ENCODE measurements around the gene PGAM4.
"Not testable (repeated sequence)": the region's sequence is repeated elsewhere in the genome, so short reads cannot be mapped to it uniquely, and the experiment has no call there.

The PGAM4 gene

DNA sequence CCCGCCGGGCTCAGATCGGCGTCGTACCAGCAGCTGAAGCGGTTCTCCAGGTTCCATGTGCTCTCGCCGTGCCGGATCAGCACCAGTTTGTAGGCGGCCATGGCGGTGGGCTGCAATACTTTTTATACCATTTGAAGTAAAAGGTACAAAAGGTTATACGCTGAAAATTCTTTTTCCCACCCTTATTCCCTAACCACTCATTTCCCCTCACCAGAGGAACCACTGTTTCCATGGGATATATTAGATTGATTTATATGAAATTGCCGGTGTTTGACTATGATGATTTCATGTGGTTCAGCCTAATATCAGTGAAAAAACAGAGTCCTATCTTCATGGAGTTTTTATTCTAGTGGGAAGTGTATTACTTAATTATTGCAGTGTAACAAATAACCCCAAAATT is at the start of gene PGAM4:
PGAM4 (minus strand) TSS at position 101 of the 400 bp plus-strand sequence; CDS start at position 101, 0 bp downstream.
- no peak for DNase-seq (ENCODE audit: low read depth in 3 of 3)

DNA sequence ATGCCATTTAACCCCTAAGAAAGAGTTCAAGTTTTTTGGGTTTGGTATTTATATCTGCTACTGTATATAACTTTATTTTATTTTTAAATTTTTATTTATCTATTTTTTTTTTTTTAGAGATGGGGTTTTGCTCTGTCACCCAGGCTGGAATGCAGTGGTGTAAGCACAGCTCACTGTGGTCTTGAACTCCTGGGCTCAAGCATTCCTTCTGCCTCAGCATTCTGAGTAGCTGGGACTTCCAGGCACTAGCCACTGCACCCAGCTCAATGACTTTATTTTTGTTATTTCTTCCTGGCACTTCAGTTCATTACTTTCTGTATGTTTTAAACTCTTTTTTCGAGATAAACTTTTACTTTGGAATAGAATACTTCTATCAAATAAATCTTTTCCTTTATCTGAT is 42.4 kb upstream of the PGAM4 start:
- no peak for DNase-seq (ENCODE audit: low read depth in 3 of 3)

DNA sequence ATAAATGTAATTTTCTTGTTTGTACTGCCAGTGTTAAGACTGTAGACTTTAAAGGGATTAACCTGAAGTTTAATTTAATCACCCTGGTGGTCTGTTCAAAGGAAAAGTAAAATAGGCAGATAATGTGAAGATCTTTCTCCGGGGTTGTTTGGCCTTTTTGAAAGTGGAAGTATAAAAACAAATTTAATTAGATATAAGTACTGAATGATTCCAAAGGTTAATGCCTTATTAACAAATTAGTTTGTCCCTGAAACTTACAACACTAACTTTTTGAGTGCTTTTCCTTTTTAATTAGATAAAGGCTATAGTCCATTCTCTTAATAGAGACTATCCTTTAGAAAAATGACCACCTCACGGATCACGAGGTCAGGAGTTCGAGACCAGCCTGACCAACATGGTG is 10.4 kb upstream of the PGAM4 start:
- no peak for DNase-seq (ENCODE audit: low read depth in 3 of 3)

DNA sequence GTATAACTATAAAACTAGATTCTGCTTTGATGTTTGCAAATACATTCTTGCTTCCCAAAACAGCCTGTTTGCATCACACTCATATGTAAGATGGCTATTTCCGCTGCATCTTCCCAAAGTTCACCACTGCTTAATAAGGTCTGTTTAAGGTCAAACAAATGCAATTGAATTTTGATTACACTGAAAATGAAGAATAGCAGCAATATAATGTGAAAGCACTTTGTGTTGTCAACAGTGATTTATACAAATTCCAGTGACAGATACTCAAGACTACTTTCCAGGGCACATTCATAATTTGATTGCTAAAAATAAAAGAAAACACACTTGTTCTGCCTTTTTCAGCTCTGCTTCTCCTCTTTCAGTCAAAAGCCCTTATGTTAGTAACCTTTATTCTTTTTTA is 8.1 kb upstream of the PGAM4 start:
- no peak for DNase-seq (ENCODE audit: low read depth in 3 of 3)

DNA sequence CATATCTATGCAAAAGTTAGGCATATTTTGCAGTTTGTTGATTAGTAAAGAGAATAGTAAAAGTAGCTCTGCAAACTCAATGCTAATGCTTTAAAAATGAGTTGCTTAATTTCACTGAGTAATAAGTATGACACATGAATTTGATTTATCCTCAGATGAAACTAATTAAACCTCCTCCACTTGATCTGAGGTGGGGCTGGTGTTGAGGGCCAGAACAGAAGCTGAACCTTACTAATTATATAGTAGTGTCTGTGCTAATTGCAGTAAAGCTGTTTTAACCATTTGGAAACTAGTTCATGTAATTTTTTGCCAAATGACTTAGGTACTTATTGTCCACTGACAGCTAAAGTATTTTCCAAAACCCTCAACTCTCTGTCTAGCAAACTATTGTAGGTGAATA is 7.7 kb upstream of the PGAM4 start:
- DNase-seq (ENCODE audit: low read depth in 3 of 3): no peak

DNA sequence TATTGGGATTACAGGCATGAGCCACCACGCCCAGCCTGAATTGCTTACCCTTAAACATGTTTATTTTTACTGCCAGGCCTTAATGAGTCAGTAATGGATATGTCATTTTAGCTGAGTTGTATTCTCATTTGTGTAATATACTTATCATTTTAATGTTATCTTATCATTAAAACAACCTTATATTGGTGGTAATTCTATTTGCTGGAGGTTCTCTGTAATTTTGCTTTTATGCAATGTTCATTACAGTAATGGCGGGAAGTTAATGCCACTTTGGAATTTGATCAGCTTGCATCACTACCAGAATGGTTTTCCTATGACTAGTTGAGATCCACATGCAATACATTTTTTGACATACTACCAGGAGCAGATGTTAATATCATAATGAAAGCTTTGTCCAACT is 6.3 kb upstream of the PGAM4 start:
- DNase-seq (ENCODE audit: low read depth in 3 of 3): no peak

DNA sequence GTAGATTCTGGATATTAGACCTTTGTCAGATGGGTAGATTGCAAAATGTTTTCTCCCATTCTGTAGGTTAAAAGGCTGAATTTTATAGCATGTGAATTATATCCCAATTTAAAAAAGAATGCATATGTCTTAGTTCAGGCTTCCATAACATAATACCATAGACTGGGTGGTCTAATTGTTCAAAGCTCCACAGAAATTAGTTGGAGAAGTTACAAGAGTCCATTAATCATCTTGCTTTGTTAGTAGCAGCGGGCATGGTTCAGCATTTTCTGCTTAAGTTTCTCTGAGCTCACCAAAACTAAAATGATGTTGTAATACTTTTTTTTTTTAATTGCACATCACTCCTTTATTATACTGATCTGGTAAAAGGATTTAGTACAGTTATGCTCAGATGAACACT is 1.8 kb downstream of the PGAM4 start:
- no peak for DNase-seq (ENCODE audit: low read depth in 3 of 3)

DNA sequence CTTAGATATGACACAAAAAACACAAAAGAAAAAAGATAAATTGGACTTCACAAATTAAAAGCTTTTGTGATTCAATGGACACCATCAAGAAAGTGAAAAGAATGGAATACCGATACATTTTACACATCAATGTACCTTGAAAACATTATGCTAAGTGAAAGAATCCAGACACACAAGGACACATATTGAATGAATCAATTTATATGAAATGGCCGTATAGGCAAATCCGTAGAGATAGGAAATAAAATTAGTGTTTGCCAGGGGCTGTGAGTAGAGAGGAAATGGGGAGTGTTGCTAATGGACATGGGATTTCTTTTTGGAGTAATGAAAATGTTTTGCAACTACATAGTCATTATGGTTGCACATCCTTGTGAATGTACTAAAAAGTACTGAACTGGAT is 3.1 kb downstream of the PGAM4 start:
- DNase-seq (ENCODE audit: low read depth in 3 of 3): no peak

DNA sequence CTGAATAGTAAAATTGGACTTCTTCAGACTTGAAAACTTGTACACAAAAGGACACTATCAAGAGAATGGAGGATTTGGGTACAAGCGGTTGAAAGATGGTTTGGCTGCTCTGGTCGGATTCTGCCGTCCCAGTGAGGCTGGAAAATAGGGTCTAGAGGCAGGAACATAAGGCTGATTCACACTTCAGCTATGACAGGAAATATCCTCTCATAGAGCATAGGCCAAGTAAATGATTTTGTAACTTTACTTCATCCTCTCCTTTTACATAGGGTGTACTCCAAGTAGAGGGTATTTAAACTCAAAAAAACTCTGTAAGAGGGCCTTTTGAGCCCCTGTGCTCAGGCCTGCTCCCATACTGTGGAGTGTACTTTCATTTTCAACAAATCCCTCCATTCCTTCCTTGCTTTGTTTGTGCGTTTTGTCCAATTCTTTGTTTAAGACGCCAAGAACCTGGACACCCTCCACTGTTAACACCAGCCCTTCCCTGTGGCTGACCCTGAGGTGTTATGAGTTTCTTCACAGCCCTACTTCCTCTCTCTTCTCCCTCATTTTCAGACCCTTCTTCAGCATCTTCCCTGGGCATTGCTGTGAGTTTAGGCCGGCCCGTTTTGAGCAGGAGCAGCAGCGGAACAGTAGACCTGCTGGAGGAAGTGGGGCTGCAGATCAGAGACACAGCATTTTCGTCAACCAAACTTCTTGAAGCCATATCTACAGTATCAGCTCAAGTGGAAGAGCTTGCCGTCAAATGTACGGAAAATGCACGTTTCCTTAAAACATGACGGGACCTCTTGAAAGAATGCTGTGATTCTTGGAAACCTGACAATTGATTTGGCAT is 7.2 kb downstream of the PGAM4 start:
- peak in 1 of 3 experiments; percentile 4 for DNase-seq (ENCODE audit: low read depth in 3 of 3)

DNA sequence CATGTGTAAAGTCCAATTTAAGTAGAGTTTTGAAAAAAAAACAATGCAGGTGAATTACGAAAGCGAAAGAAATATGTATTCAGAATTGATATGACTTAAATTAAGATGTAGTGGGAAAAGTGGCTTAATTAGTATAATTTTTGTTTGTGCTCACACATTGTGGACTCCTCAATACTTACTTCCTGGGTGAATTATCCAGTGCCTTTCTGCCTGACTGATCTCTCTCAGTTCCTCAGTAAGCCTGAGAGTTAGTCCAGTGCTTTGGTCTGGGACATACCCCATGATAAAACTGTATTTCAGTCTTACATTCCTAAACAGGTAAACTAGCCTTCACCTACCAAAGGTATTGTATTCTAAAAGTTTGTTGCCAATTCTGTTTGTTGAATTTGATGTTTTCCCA is 8.4 kb downstream of the PGAM4 start:
- no peak for DNase-seq (ENCODE audit: low read depth in 3 of 3)

DNA sequence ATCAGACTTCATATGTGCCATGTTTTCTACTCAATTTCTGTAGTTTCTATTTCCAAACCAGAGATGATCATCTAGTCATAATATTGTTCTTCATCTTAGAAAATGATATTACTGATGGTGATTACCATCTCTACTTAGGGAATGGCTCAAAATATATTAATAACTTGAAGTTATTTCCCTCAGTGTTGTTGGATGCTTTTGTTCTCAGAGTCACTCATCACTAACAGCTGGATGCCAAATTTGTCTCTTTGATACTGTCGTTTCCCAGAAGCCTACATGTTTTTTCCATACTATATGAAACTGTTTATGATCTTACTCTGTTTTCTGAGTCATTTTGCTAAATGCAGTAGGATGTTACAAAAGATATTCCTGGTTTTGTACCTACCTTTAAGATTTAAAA is 8.9 kb downstream of the PGAM4 start:
- DNase-seq (ENCODE audit: low read depth in 3 of 3): no peak

DNA sequence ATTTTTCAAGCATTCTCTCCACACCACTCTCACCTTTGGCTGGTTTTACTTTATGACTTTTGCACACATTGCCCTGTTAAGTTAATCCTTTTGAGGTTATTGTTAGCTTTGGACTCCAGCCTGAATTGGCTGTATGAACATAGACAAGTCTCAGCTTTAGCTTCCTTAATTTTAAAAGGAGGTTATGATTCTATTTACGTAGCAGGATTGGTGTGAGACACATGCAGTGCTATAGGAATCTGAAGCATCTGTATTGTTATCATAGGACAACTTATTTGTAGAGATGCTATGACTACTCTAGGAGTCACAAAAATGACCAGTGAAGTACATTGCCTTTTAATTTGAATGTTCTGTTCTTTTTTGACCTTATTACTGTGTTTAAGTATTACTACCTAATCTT is 15.7 kb downstream of the PGAM4 start:
- DNase-seq (ENCODE audit: low read depth in 3 of 3): no peak

DNA sequence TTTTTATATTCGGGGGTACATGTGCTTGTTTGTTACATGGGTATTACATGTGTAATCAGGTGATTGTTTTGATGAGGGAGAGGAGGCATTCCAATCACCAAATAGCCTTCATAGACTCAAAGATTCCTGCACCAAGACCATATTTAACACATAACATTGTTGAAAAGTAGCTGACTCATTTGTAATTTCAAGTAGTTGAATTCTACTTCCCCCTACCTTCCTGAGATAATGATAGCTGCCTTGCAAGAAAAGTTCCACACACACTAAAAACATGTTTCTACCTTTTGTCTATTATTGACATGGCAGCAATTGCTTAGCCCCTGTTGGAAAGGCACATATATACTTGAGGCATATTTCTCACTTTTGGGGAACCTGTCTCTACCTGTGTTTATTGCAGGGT is 16.1 kb downstream of the PGAM4 start:
- DNase-seq (ENCODE audit: low read depth in 3 of 3): no peak

DNA sequence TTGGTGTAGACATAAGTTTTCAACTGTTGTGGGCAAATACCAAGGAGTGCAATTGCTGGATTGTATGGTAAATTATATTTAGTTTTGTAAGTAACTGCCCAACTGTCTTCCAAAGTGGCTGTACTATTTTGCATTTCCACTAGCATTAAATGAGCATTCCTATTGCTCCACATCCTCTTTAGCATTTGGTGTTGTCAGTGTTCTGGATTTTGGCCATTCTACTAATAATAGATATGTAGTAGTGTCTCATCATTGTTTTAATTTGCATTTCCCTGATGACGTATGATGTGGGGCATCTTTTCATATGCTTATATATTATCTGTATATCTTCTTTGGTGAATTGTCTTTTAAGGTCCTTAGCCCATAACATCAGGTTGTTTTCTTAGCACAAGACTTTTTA is 17.3 kb downstream of the PGAM4 start:
- DNase-seq (ENCODE audit: low read depth in 3 of 3): no peak

DNA sequence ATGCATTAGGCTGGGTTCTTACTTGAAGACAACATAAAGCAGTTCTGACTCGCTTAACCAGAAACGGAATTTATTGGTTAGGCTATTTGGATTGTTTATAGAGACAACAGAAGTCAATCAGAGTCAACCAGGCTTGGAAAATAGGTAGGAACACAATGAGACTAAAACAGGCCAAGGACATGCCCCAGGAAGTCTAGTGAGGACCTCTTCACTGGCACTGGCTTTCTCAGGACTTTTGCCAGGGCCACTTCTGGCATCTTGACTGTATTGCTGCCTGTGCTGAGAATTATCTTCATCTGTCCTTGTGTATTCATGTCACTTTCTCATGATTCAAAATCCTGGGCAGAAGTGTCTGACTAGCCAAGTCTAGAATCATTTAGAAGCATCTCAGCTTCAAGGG is 19.6 kb downstream of the PGAM4 start:
- no peak for DNase-seq (ENCODE audit: low read depth in 3 of 3)

DNA sequence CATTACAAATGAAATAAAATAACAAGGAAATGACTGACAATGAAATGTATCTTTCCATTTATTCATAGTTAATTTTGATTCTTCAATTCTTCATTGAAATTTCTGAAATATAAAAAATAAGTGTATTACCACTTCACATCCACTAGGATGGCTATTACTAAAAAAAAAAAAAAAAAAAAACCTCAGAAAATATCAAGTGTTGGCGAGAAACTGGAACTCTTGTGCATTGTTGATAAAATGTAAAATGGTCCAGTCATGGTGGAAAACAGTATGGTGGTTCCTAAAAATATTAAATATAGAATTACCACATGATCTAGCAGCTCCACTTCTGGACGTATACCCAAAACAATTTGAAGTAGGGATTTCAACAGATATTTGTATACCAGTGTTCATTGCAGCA is 22.9 kb downstream of the PGAM4 start:
- DNase-seq (ENCODE audit: low read depth in 3 of 3): no peak

DNA sequence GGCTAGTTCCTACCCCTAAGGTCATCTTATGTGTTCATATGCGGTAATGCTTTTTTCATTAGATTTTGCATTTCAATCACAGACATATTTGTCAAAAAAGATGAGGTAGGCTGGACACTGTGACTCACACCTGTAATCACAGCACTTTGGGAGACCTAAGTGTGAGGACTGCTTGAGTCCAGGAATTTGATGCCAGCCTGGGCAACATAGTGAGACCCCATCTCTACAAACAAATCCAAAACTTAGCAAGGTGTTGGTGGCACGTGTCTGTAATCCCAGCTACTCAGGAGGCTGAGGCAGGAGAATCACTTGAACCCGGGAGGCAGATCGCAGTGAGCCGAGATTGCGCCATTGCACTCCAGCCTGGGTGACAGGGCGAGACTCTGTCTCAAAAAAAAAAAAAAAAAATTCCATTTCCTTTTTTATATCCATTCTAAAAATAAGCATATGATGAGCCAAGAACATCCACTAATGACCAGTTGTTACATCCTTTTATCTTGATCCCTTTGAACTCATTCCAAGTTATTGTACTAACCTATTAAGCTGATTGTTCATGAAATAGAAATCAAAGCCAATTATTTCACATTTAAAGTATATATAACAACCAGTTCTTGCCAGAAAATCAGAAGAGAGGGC is 23.4 kb downstream of the PGAM4 start:
- DNase-seq (ENCODE audit: low read depth in 3 of 3): no peak

DNA sequence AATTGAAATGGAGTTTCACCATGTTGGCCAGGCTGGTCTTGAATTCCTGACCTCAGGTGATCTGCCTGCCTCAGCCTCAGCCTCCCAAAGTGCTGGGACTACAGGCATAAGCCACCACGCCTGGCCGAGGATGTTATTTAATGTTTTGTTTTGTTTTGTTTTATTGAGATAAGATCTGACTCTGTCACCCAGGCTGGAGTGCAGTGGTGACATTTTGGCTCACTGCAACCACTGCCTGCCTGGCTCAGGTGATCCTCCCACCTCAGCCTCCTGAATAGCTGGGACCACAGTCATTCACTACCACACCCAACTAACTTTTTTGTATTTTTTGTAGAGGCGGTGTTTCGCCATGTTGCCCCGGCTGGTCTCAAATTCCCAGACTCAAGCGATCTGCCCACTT is 24.4 kb downstream of the PGAM4 start:
- DNase-seq (ENCODE audit: low read depth in 3 of 3): not testable (repeated sequence)

DNA sequence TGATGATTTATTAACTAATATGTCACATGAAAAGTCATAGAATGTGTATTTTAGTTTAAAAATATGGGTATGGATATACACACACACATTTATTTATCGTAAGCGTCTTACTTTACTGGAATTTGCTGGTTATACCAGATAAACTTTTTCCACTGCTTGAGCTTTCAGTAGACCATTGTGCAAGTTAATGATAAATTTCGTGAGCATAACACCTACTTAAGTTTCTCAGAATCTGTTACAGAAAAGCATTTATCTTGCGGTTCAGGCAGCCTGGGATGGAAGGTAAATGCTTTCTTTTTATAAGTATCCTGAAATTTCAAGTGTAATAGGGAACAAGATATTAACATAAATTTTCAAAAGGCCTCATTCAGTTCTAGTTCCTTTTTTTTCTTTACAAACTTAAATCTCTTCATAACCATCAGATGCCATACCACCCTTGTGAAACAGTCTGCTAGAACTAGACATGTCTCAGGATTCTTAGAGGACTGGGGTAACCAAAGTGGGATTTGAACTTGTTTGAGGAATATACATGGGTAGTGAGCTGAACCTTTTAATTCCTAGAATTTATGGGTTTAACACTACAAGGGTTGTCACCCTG is 31.3 kb downstream of the PGAM4 start:
- no peak for DNase-seq (ENCODE audit: low read depth in 3 of 3)

DNA sequence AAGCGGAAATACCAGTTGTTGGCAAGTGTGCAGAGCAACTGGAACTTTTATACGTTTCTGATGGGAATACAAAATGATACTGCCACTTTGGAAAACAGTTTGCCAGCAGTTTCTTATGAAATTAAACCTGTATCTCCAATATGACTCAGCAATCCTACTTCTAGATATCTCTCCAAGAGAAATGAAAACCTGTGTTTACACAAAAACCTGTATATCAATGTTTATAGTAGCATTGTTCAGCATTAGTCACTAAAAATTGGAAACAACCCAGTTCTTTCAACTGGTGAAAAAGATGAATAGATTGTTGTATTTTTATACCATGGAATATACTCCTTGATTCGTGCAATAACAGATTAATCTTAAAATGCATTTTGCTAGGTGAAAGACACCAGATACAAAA is 32.1 kb downstream of the PGAM4 start:
- DNase-seq (ENCODE audit: low read depth in 3 of 3): no peak

DNA sequence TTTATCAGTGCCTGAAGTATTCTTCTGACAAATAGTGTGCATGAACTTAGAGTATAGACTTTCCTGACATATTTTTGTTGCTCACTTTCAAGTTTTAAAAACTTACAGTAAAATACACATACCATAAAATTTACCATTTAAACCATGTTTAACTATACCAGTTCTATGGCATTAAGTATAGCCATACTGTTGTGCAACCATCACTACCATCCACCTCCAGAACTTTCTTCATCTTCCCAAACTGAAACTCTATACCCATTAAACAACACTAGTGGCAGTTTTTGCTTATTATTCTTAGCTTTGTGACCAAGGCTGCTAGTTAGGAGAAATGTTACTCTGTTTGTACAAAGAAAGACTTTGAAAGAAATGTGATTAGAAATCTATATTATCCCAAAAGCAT is 33.1 kb downstream of the PGAM4 start:
- no peak for DNase-seq (ENCODE audit: low read depth in 3 of 3)

DNA sequence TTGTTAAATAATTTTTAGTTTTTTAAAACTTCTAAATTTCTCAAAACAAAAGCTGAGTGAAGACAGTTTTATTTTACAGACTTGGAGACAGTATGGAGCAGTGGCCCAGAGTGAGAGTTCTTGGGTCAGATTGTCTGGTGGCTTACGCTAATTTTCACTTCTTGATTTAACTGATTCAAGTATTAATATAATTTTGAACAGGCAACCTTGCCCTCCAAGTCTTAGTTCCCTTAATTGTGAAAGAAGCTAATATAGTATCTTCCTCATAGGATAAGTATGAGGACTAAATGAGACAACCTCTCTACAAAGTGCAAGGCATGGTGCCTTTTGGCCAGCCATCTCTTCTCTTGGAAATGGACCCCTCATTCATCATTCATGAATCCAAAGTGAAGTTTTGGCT is 33.6 kb downstream of the PGAM4 start:
- no peak for DNase-seq (ENCODE audit: low read depth in 3 of 3)

DNA sequence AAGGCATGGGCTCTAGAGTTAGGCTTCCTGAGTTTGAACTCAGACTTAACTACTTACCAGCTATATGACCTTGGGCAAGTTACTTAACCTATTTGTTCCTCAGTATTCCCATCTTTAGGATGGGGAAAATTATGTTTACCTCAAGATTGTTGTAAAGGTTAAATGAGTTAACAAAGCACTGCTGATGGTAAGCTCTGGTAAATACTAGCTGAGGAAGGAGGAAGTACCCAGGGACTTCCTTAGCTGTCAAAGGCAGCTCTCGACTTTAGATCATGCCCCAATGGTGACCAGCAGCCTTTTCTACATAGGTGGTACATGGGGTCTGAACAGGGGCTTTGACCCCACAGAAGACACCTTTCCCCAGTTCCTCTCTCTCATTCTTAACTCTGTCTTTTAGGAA is 38.9 kb downstream of the PGAM4 start:
- no peak for DNase-seq (ENCODE audit: low read depth in 3 of 3)
